H1 (cell line): ENCODE measurements around the gene CYB561D2. TPM values are rescaled to one million over a fixed set of nuclear protein-coding genes. Genes with fewer than 3 reads are reported as not detected.

Experiments used
- BRCA1 ChIP-seq: IDR thresholded peaks from 2 replicates; pipeline ENCODE4 v1.6.1; 2012; ENCODE audit warnings: low read depth, low read length, improper control_type of control experiment
- CBX8 ChIP-seq: fragments of 300-800, 300-1000 bp; sonication (generic); IDR thresholded peaks from 2 replicates; pipeline ENCODE4 v1.7.1; 2016; ENCODE audit warnings: low read depth, low read length, borderline replicate concordance
- CHD1 ChIP-seq: IDR thresholded peaks from 2 replicates; pipeline ENCODE4 v1.6.1; 2012; ENCODE audit warnings: low read depth, low read length, improper control_type of control experiment
- CHD2 ChIP-seq: IDR thresholded peaks from 2 replicates; pipeline ENCODE4 v1.6.1; 2012; ENCODE audit warnings: low read length, improper control_type of control experiment
- CTBP2 ChIP-seq: IDR thresholded peaks from 2 replicates; pipeline ENCODE4 v1.7.0; 2011; ENCODE audit warnings: borderline replicate concordance, mild to moderate bottlenecking, moderate library complexity, mixed read lengths, low read length; ENCODE audit not compliant: insufficient read depth, insufficient read length
- CTCF ChIP-seq, 3 experiments: IDR thresholded peaks; 1 replicate in 2 of 3; 2 replicates in 1 of 3; pipeline versions ENCODE4 v1.5.1 to v1.6.1; 2011; ENCODE audit warnings: low read length in 3 of 3, mild to moderate bottlenecking in 3 of 3, inconsistent platforms in 2 of 3, low read depth in 1 of 3, moderate library complexity in 1 of 3; ENCODE audit not compliant: insufficient read depth in 1 of 3; ENCODE audit errors: control extremely low read depth in 1 of 3
- EP300 ChIP-seq, 2 experiments: IDR thresholded peaks; 1 replicate in 1 of 2; 2 replicates in 1 of 2; pipeline ENCODE4 v1.6.1; 2011 to 2012; ENCODE audit warnings: low read depth in 2 of 2, low read length in 2 of 2, mild to moderate bottlenecking in 2 of 2, borderline replicate concordance in 1 of 2, inconsistent platforms in 1 of 2, moderate library complexity in 1 of 2
- EZH2 ChIP-seq: fragments of 200-600 bp; sonication (generic); IDR thresholded peaks from 2 replicates; pipeline ENCODE4 v1.7.1; 2012; ENCODE audit warnings: low read depth, mild to moderate bottlenecking, moderate library complexity, low read length, inconsistent platforms; ENCODE audit not compliant: severe bottlenecking
- GTF2F1 ChIP-seq: IDR thresholded peaks from 2 replicates; pipeline ENCODE4 v1.6.1; 2012; ENCODE audit warnings: low read depth, low read length, improper control_type of control experiment, borderline replicate concordance
- JUN ChIP-seq: IDR thresholded peaks from 2 replicates; pipeline ENCODE4 v1.6.1; 2011; ENCODE audit warnings: low read depth, mild to moderate bottlenecking, improper control_type of control experiment, low read length
- KDM4A ChIP-seq: IDR thresholded peaks from one replicate; pipeline ENCODE4 v1.7.1; 2012; ENCODE audit warnings: low read depth, mild to moderate bottlenecking, moderate library complexity, low read length, inconsistent platforms; ENCODE audit not compliant: severe bottlenecking
- MAX ChIP-seq: IDR thresholded peaks from 2 replicates; pipeline ENCODE4 v1.6.1; 2012; ENCODE audit warnings: inconsistent platforms
- NANOG ChIP-seq: IDR thresholded peaks from 2 replicates; pipeline ENCODE4 v1.6.1; 2011; ENCODE audit warnings: low read length, low read depth, mild to moderate bottlenecking, inconsistent platforms; ENCODE audit not compliant: insufficient read depth, poor library complexity, severe bottlenecking
- NRF1 ChIP-seq: IDR thresholded peaks from 2 replicates; pipeline ENCODE4 v1.6.1; 2011; ENCODE audit warnings: mild to moderate bottlenecking, low read depth, low read length, improper control_type of control experiment
- RAD21 ChIP-seq, 2 experiments: IDR thresholded peaks in 1 of 2; conservative IDR thresholded peaks in 1 of 2; 2 replicates each; pipeline ENCODE4 v1.6.1; 2011; ENCODE audit warnings: low read depth in 2 of 2, low read length in 2 of 2, improper control_type of control experiment in 1 of 2, inconsistent platforms in 1 of 2, mild to moderate bottlenecking in 1 of 2, moderate library complexity in 1 of 2
- SIN3A ChIP-seq, 2 experiments: IDR thresholded peaks in 1 of 2; conservative IDR thresholded peaks in 1 of 2; 2 replicates each; pipeline ENCODE4 v1.6.1; 2011 to 2012; ENCODE audit warnings: low read length in 2 of 2, improper control_type of control experiment in 1 of 2, low read depth in 1 of 2, mild to moderate bottlenecking in 1 of 2
- SP2 ChIP-seq: IDR thresholded peaks from 2 replicates; pipeline ENCODE4 v1.6.1; 2012; ENCODE audit warnings: mild to moderate bottlenecking, low read length, inconsistent platforms
- SP4 ChIP-seq: IDR thresholded peaks from 2 replicates; pipeline ENCODE4 v1.6.1; 2012; ENCODE audit warnings: low read length, inconsistent platforms
- SUZ12 ChIP-seq: fragments of 200-600 bp; sonication (generic); IDR thresholded peaks from 2 replicates; pipeline ENCODE4 v1.6.1; 2012; ENCODE audit warnings: mild to moderate bottlenecking, inconsistent platforms, low read length, moderate library complexity, mixed read lengths
- TAF7 ChIP-seq: optimal IDR thresholded peaks from 2 replicates; pipeline ENCODE3; 2011; ENCODE audit warnings: low read depth, mild to moderate bottlenecking, inconsistent platforms, low read length, moderate library complexity, borderline replicate concordance
- TBP ChIP-seq: IDR thresholded peaks from 2 replicates; pipeline ENCODE4 v1.6.1; 2011; ENCODE audit warnings: low read depth, low read length, improper control_type of control experiment
- polyA plus RNA-seq, 7 experiments: library from polyadenylated mRNA; depleted of rRNA in 3 of 7; stranded (reverse) in 5 of 7; unstranded in 2 of 7; fragments of >200 nt in 5 of 7; fragments of 200-250 nt in 2 of 7; gene quantifications; 1 replicate in 5 of 7; 2 replicates in 1 of 7; 4 replicates in 1 of 7; pipeline versions ENCODE4 v1.2.1 to v1.2.3, GENCODE V29; 2011 to 2013; ENCODE audit warnings: missing spikeins in 2 of 7, mixed read lengths in 2 of 7
- total RNA-seq: library from RNA; stranded (reverse); fragmentation: NEBNext Ultra II Directional; extraction: Animal tissue kit (Norgen Biotek cat#: 25700); gene quantifications from 2 replicates; pipeline ENCODE4 v1.2.1, GENCODE V29; 2021

Gene CYB561D2
- total and polyA plus RNA-seq, 2 of the 8 experiments (the other 6 are each of a cell fraction or from before 2014, with no cell fraction given): 9.8 to 34.0 TPM

GRCh38 chr3:50345586-50346234, 5.0 kb upstream of the CYB561D2 start, which contains the start of gene ZMYND10 (continued):
- no peak; a peak in 1 of 4 replicates for TF ChIP-seq CTCF (IDR thresholded peaks at IDR 0.05; ENCODE audit: control extremely low read depth in 1 of 3, insufficient read depth in 1 of 3, low read depth in 1 of 3, low read length in 3 of 3)
- TF ChIP-seq EP300 (IDR thresholded peaks at IDR 0.05; ENCODE audit: borderline replicate concordance in 1 of 2, low read depth in 2 of 2, low read length in 2 of 2): no peak
- TF ChIP-seq SIN3A (conservative IDR thresholded peaks at IDR 0.05 in 1 of 2, IDR thresholded peaks at IDR 0.05 in 1 of 2; ENCODE audit: low read depth in 1 of 2, low read length in 2 of 2): peak in 1 of 2 experiments; percentile 90; a peak in 2 of 4 replicates
- TF ChIP-seq NRF1: peak; percentile 87
- no peak for TF ChIP-seq BRCA1
- TF ChIP-seq EZH2: no peak
- TF ChIP-seq KDM4A: peak; percentile 58
- TF ChIP-seq NANOG: no peak
- TF ChIP-seq CHD1: no peak
- no peak for TF ChIP-seq RAD21 (IDR thresholded peaks at IDR 0.05 in 1 of 2, conservative IDR thresholded peaks at IDR 0.05 in 1 of 2; ENCODE audit: low read depth in 2 of 2, low read length in 2 of 2)
- TF ChIP-seq MAX: peak; percentile 8; the same call in 1 of the 2 replicates
- TF ChIP-seq GTF2F1: no peak
- TF ChIP-seq CBX8: no peak
- no peak for TF ChIP-seq JUN
- no peak for TF ChIP-seq SP2
- no peak for TF ChIP-seq TBP
- TF ChIP-seq SP4: no peak
- no peak for TF ChIP-seq CTBP2
- no peak for TF ChIP-seq CHD2
- TF ChIP-seq SUZ12: no peak
- TF ChIP-seq TAF7: no peak
